ENCODE measurements around the gene PPL.
"Not testable (repeated sequence)": the region's sequence is repeated elsewhere in the genome, so short reads cannot be mapped to it uniquely, and the experiment has no call there.

PPL gene

GRCh38 chr16:4908854-4909401 is 28.0 kb downstream of the PPL start:
- no peak for DNase-seq

DNA sequence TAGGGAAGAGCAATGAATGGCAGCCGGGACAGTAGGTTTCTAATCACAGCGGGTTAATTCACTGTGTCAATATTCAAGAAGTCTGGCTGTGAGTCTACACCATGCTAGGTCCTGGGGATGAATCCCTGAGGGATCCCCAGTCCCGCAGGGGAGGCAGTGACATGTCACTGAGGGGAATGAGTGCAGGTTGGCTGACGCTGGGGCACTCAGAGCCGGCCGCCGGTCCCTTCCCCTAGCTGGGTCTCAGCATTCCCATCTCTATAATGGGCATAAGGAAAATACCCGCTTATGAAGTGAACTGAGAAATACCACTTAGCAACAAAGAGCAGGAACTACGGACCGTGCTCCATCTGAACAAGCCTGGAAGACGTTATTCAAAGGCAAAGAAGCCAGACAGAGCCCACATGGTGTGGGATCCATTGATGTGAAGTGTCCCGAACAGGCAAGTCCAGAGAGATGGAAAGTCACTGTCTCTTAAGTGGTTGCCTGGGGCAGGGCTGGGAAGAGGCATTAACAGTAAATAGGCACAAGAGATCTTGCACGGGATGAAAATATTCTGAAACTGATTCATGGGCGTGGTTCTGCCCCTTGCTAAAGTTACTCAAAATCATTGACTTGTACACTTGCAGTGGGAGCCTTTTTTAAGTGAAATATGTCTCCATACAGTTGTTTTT is 31.9 kb downstream of the PPL start:
- DNase-seq, result no peak

DNA sequence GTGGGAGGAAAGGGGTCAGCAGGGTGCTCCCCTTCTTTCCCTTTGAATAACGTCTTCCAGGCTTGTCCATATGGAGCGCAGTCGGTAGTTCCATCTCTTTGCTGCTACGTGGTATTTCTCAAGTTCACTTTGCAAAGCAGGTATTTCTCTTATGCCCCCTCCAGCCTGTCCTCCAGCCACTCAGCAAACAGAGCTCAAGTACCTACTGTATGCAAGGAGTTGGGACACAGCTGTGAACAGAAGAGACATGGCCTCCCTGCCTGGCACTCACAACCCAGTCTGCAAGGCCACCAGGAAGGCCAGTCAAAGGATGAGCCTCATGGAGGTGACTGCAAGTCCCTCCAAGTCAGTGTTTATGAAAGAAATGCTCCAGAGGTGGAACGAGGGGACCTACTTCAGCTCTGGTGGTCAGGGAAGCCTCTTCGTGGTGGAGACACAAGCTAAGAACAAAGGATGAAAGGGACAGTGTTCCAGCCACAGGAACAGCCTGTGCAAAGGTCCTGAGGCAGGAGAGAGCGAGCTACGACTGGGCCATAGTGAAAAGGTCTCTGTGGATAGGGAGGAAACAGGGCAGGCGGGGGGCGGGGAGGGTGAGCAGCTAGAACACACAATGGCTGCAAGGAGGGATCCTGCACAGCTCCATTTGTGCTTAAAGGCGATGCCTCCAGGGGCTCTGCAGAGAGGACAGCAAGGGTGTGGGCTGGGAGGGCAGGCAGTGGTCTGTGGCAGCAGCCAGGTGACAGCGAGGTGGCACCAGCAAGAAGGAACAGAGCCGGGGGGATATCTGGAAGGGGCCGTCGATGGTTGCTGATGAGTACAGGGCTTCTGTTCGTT is 32.6 kb downstream of the PPL start:
- DNase-seq, result no peak

GRCh38 chr16:4902038-4902437 is 34.9 kb downstream of the PPL start:
- no peak for DNase-seq

DNA sequence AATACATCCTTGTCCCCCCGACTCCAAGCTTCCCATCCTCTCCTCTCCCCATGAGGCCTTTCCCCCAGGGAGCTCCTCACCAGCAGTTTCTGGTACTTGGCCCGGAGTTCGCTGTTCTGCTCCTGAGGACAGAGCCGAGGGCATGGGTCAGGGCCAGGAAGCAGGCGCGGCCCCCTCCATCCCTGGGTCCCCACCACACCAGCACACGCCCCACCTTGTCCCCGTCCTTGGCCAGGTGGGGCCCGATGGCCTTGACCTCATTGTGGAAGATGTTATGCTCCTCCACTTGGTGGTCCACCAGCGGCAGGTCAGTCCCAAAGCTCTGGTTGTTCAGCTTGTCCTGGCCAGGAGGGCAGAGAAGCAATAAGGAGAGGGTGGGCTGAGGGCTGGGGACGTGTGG is 36.2 kb downstream of the PPL start:
- no peak for DNase-seq

DNA sequence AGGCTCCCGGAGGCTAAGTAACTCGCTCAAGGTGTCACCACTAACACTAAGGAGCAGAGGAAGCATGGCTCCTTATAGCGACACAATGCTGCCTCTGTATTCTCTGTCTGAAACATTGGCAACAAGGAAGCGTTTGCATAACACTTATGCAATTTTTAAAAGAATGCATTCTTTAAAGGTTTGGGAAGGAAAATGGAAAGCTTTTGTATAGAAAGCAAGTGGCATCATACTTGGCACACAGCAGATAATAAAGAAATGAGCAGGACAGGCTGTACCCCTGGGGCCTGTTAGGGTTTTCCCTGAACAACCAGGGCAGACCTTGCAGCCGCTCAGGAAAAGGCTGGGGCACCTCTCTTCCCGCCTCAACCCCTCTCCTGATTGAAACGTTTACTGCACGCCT is 36.9 kb downstream of the PPL start:
- DNase-seq, result no peak

DNA sequence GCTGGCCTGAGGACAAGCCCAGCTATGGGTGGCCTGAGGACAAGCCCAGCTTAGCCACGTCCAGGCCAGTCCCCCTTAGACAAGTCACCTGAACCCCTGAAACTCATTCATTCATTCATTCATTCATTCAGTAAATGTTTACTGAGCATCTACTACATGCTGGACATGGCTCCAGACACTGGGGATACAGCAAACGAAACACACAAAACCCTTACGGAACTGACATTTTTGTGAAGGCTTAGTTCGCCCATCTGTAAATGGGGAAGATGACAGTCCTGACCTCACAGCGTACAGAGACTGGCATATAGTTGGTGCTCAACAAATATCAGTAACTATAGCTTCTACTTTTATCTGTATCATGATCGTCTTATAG is 37.5 kb downstream of the PPL start:
- no peak for DNase-seq

DNA sequence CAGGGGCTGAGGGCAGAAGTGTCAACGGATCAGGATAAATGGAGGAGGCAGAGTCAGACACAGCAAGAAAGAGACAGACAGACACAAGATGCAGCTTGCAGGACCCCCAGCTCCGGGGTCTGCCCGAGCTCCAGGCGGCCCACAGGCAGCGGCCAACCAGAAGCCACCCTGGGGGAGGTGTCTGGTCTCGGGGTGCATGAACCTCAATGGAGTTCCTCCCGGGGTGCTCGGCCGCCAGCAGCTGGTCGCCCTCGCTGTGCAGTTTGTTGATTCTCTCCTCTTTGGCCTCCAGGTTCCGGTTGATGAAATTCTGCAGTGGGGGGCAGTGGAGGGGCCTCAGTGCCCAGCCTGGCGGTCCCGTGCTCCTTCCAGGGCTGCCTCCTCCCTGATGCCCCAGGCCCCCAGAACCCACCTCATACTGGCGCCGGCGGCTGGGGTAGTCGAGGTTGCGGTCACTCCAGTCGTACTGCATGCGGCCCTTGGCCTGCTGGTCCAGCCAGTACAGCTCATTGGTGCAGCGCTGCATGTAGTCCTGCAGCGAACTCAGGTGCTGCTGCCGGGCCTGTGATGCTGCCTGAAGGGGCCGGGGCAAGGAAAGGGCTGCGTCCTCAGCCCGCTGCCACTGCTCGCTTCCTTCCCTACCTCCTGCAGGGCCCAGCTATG is 38.0 kb downstream of the PPL start:
- DNase-seq, result no peak

DNA sequence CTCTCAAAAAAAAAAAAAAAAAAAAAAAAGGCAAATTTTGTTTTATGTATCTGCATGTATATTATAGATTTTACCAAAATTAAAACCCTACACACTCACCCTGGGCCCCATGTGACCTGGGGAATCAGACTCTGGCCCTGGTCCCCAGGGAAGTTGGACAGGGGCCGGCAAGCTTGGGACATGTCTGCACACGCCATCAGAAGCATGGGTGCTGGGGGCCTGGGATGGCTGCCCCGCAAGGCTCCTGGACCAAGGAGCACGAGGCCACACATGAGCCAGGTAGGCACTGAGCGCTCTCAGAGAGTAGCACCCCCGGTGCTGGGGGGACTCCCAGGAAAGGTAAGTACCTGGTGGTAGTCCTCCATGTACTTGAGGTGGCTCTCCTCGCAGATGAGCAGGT is 39.6 kb downstream of the PPL start:
- DNase-seq, result no peak

GRCh38 chr16:4896761-4897160 is 40.2 kb downstream of the PPL start:
- DNase-seq, result not testable (repeated sequence)

GRCh38 chr16:4895366-4895765 is 41.6 kb downstream of the PPL start:
- DNase-seq, result no peak

DNA sequence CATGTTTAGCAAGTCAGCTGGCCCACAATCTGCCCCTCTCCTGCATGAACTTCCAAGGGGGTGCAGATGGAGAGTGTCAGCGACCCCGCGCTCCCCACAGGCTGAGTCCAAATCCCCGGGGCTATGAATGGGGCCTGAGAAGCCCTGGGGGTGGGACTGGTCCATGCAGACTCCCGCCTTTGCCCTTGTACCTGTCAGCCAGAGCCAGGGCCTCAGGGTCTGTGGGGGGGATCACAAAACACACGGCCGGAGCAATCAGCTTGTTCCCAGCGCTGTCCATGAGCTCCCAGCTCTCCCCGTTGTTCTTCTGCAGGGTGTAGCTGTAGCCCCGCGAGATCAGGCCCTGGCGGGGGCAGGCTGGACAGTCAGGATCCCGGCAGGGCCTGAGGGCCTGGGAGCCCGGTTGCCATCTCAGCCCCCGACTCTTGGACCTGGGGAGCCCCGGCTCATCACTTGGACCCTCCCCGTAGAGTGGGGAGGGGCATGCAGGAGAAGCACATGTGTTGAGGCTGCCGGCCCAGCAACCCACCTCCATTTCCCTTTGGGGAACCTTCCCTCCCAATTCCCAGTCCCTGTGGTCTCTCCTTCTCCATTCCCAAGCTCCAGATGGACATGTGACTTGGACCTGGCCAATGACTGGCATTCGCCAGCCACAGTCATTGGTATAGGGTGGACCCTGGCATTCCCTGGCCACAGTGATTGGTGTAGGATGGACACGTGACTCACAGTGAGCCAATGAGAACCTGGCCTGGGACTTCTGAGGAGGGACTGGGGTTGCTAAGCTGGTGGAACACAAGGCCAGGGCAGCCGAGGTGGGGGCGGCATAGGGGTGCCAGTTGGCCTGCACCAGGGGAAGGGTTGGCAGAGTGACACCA is 42.4 kb downstream of the PPL start:
- no peak for DNase-seq

DNA sequence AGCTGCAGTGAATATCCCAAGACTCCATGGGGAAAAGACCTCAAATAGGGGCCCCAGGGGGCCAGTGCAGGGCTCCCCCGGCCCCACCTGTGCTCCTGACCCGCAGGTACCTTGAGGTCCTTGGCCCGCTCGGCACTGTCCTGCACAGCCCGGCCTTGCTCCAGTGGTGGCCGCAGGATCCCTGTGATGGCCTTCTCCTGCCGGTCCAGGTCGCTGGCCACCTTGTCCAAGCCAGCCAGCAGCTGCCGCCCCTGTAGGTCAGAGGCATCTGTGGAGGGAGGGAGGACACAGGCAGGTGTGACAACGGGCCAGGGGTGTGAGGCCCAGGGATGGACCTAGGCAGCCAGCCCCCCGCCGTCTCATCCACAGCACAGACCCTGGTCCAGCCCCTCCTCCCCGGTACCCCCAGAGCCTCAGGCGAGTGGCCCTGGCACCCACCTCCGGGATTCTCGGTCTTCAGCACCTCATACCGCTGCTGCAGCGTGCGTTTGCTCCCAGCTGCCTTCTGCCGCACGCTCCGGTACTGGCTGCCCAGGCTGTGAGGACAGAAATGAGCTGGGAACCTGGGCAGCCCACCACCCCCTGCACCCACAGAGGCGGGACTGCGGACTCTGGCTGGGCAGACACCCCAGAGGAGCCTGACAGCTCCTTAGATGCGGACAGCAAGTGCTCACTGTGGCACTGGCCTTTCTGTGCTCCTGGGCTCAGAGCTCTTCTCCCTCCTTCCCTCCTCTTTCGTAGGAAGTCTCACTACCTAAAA is 43.7 kb downstream of the PPL start:
- no peak for DNase-seq

DNA sequence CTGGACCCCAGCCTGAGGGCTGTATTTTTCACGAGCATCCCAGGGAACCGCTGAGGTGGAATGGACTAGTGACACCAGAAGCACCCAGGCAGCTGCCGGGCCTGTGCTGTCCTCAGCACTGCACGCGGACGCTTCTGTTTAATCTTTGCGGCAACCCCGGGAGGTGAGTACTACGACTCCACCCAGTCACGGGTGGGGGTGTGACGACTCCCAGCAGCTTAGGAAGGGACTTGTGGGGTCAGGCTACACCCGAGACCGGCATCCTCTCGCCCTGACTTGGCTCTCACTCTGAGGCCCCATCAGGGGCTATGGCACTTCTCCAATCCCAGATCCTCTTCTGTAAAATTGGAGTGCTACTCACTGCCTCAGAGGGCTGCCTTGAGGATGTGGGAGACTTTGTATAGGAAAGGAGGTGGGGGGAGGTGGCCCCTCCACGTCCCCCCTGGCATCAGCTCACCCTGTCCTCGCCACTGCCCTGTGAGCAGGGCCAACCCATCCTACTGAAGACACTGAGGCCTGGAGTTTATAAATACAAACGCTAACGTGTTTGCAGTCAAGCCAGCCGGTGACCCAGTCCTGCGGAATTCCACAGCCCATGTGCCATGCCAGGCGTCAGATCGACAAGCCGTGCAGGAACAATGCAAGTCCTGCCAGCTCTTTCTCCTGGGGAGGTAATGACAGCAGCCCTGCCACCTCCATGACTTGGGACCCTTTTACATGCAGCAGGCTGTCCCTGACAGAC is 44.4 kb downstream of the PPL start:
- no peak for DNase-seq

- DNase-seq, result no peak
These were observed 45.1 kb downstream of the PPL start for GRCh38 chr16:4891886-4892216.

- no peak for DNase-seq
These were observed 45.7 kb downstream of the PPL start for GRCh38 chr16:4891097-4891885.

GRCh38 chr16:4890686-4891085 is 46.3 kb downstream of the PPL start:
- DNase-seq, result no peak

- DNase-seq, result no peak
These were observed 46.9 kb downstream of the PPL start for GRCh38 chr16:4890026-4890425.

GRCh38 chr16:4888428-4889135 is 48.4 kb downstream of the PPL start:
- no peak for DNase-seq

DNA sequence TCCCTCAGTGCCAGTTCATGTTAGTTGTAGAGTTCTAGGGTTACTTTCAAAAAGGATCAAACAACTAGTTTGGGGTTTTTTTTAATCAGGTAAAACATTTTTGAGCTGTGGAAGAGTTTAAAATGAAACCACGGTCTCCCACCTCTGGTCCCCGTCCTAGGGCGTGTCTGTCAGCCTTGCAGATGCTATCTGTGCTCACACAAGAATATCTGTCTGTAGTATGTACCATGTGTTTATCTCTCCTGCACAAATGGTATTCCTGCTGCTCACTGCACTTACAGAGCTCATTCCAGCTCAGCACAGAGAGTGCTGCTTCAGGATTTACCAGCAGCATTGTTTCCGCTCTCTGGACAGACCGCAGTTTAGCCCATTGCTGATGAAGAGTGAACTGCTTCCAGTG is 50.8 kb downstream of the PPL start:
- DNase-seq, result no peak

Measured in activated CD4-positive, alpha-beta T cell treated with anti-CD3 and anti-CD28 coated beads, Interleukin-2, Interleukin-6, amounts not matched to agents 100 ng/mL and 50 ng/mL, durations not matched to agents 16 hours and 8 hours (primary cell).